Lung (tissue), 12 donors: ENCODE data around the gene BCAS3. TPM values are rescaled to one million over a fixed set of nuclear protein-coding genes. Genes with fewer than 3 reads are reported as not detected.

Experiments used
- ATAC-seq: fragments of 200-7000 bp; cut with Tn5 transposase; one replicate; pipeline ENCODE4 v1.9.1; 2020; ENCODE audit warnings: moderate number of reproducible peaks; ENCODE audit not compliant: insufficient read depth, low FRiP score
- DNase-seq, 3 donors: peaks; one replicate each; pipeline ENCODE4 v3.0.0-alpha.2; 2013 to 2017
- H3K27ac ChIP-seq, 2 donors: one replicate each; pipeline ENCODE4 v1.5.1; 2013; ENCODE audit warnings: mild to moderate bottlenecking in 2 of 2, moderate library complexity in 2 of 2, control low read depth in 1 of 2, inconsistent platforms in 1 of 2, low read depth in 1 of 2, low read length in 1 of 2
- H3K27me3 ChIP-seq, 3 donors: one replicate each; pipeline ENCODE4 v1.5.1; 2013; ENCODE audit warnings: low read length in 2 of 3; ENCODE audit not compliant: control insufficient read depth in 3 of 3, insufficient read depth in 3 of 3
- H3K36me3 ChIP-seq, 4 donors: one replicate each; pipeline ENCODE4 v1.5.1; 2013; ENCODE audit warnings: low read length in 4 of 4, mild to moderate bottlenecking in 1 of 4, moderate library complexity in 1 of 4; ENCODE audit not compliant: control insufficient read depth in 4 of 4, insufficient read depth in 4 of 4
- H3K4me1 ChIP-seq, 5 donors: one replicate each; pipeline ENCODE4 v1.5.1; 2013; ENCODE audit warnings: low read length in 5 of 5, mild to moderate bottlenecking in 2 of 5, moderate library complexity in 1 of 5; ENCODE audit not compliant: control insufficient read depth in 5 of 5, insufficient read depth in 5 of 5
- H3K4me3 ChIP-seq: one replicate; pipeline ENCODE4 v1.5.1; 2013; ENCODE audit warnings: mild to moderate bottlenecking, control low read depth, moderate library complexity
- H3K9ac ChIP-seq, 2 donors: one replicate each; pipeline ENCODE4 v1.5.1; 2013; ENCODE audit warnings: low read length in 2 of 2, control low read depth in 1 of 2; ENCODE audit not compliant: insufficient read depth in 1 of 2
- H3K9me3 ChIP-seq, 4 donors: one replicate each; pipeline ENCODE4 v1.5.1; 2013; ENCODE audit warnings: low read length in 3 of 4, mild to moderate bottlenecking in 1 of 4, moderate library complexity in 1 of 4; ENCODE audit not compliant: control insufficient read depth in 4 of 4, insufficient read depth in 3 of 4
- CTCF ChIP-seq: IDR thresholded peaks from 2 replicates; pipeline ENCODE4 v1.5.1; 2012; ENCODE audit warnings: mild to moderate bottlenecking; ENCODE audit errors: control extremely low read depth, extremely low read depth
- WGBS, 2 donors: extraction: QIAGEN DNeasy Blood & Tissue Kit; methylation state at CpG; one replicate each; pipeline ENCODE4 v1.1.7; 2013; 5-methylcytosine and 5-hydroxymethylcytosine counted together
- polyA plus RNA-seq, 2 donors: library from polyadenylated mRNA; stranded (reverse); fragments of 200-250 nt; gene quantifications; one replicate each; pipeline ENCODE4 v1.2.1, GENCODE V29; 2013
- total RNA-seq, 2 donors: library from RNA; depleted of rRNA in 1 of 2; stranded (reverse); fragments of >200 nt in 1 of 2; gene quantifications; one replicate each; pipeline ENCODE4 v1.2.1, GENCODE V29; 2014 to 2021
- donor health status: control.
- donor health status: control.
- donor health status: Bipolar disorder and iron deficiency.
- donor health status: healthy.
- donor health status: DM: yes; HTN: yes; CAD: no.

The BCAS3 gene
- total and polyA plus RNA-seq, 4 donors: 4.0 to 101 (median 20.3) TPM

GRCh38 chr17:60989379-60989778, 311.7 kb downstream of the BCAS3 start:
- Histone ChIP-seq H3K36me3 (no peaks in the 10 kb centered on the region), H3K9ac (no peak overlapping the region), H3K4me1 (no peaks in the 10 kb centered on the region), H3K4me3 (no peak overlapping the region), H3K27ac (no peak overlapping the region), H3K9me3 (no peaks in the 10 kb centered on the region), H3K27me3 (no peaks in the 10 kb centered on the region)
- no peak for ATAC-seq
- DNase-seq: no peak
- TF ChIP-seq CTCF: no peak

- 96% methylated on average over 9 of the region's 9 CpGs for WGBS, 2 donors
- no peaks in the 10 kb centered on the region for H3K27me3 ChIP-seq
- ATAC-seq (no peak), DNase-seq (no peak)
- H3K9me3 ChIP-seq: no peaks in the 10 kb centered on the region
- H3K4me3 ChIP-seq: no peak overlapping the region
- H3K4me1 ChIP-seq: no peaks in the 10 kb centered on the region
- H3K27ac ChIP-seq: no peak overlapping the region
- no peak for TF ChIP-seq CTCF
- H3K36me3 ChIP-seq: no peaks in the 10 kb centered on the region
- H3K9ac ChIP-seq: no peak overlapping the region
Observed at GRCh38 chr17:60989846-60990245, 312.2 kb downstream of the BCAS3 start.

GRCh38 chr17:60993497-60993896, 315.8 kb downstream of the BCAS3 start:
- WGBS, 2 donors: 65 to 68% methylated on average over 3 of the region's 3 CpGs
- Histone ChIP-seq H3K4me3 (no peak overlapping the region), H3K9me3 (no peaks in the 10 kb centered on the region), H3K27ac (no peak overlapping the region), H3K36me3 (no peaks in the 10 kb centered on the region), H3K27me3 (no peaks in the 10 kb centered on the region), H3K4me1 (peaks cover 0 to 1% (median 0%) of the 10 kb centered on the region in 5 donors), H3K9ac (no peak overlapping the region)
- DNase-seq (no peak), ATAC-seq (no peak)
- no peak for TF ChIP-seq CTCF

- ATAC-seq (no peak), DNase-seq (no peak)
- Histone ChIP-seq H3K27ac (no peak overlapping the region), H3K4me1 (peaks cover 0 to 1% (median 0%) of the 10 kb centered on the region in 5 donors), H3K36me3 (no peaks in the 10 kb centered on the region), H3K9ac (no peak overlapping the region), H3K27me3 (no peaks in the 10 kb centered on the region), H3K9me3 (no peaks in the 10 kb centered on the region), H3K4me3 (no peak overlapping the region)
- TF ChIP-seq CTCF: no peak
Observed at GRCh38 chr17:60995680-60996079, 318.0 kb downstream of the BCAS3 start.
